C4-2B (cell line): Measurements from ENCODE around the gene TGM2.

Source experiments
- CTCF ChIP-seq: fragments of 450-650 bp; conservative IDR thresholded peaks from 2 replicates; pipeline ENCODE4 v1.5.1; 2017; ENCODE audit warnings: mild to moderate bottlenecking
- ZFX ChIP-seq: fragments of 450-650 bp; IDR thresholded peaks from 2 replicates; pipeline ENCODE4 v1.6.1; 2017

- TF ChIP-seq CTCF = no peak
- TF ChIP-seq ZFX = no peak
These were observed 43.3 kb downstream of the TGM2 start for GRCh38 chr20:38121741-38122140.
